K562 (cell line): ENCODE results near the gene STIM1. TPM values are rescaled to one million over a fixed set of nuclear protein-coding genes. Genes with fewer than 3 reads are reported as not detected.

Source experiments
- ARID4B ChIP-seq: sonication (generic); formaldehyde crosslinking; IDR thresholded peaks from 2 replicates; pipeline ENCODE4 v1.8.0; 2022; ENCODE audit warnings: mild to moderate bottlenecking, missing genetic modification reagents
- ATF2 ChIP-seq: sonication (generic); formaldehyde crosslinking; IDR thresholded peaks from 2 replicates; pipeline ENCODE4 v1.8.1; 2022; ENCODE audit warnings: missing genetic modification reagents
- CBX5 ChIP-seq: IDR thresholded peaks from 2 replicates; pipeline ENCODE4 v1.6.1; 2014; ENCODE audit warnings: low read depth, borderline replicate concordance
- CEBPG ChIP-seq, 3 experiments: fragments of 200-800 bp in 1 of 3; sonication (Bioruptor generic) in 1 of 3; sonication (generic) in 1 of 3; formaldehyde crosslinking in 1 of 3; IDR thresholded peaks in 2 of 3; conservative IDR thresholded peaks in 1 of 3; 2 replicates each; pipeline versions ENCODE4 v1.6.1 to v1.8.0; 2016 to 2022; ENCODE audit warnings: missing compliant biosample characterization in 2 of 3, missing genetic modification characterization in 2 of 3, mild to moderate bottlenecking in 1 of 3, missing genetic modification reagents in 1 of 3
- CREM ChIP-seq: IDR thresholded peaks from 2 replicates; pipeline ENCODE4 v1.6.1; 2014; ENCODE audit warnings: antibody characterized with exemption, low read depth
- GTF2A2 ChIP-seq: IDR thresholded peaks from 2 replicates; pipeline ENCODE4 v1.6.1; 2016; ENCODE audit warnings: mild to moderate bottlenecking, missing genetic modification characterization, missing compliant biosample characterization
- MTA3 ChIP-seq: fragments of 450-650 bp; formaldehyde crosslinking; IDR thresholded peaks from 2 replicates; pipeline ENCODE4 v1.6.1; 2017; ENCODE audit warnings: mild to moderate bottlenecking, borderline replicate concordance
- NKRF ChIP-seq: fragments of 450-650 bp; IDR thresholded peaks from 2 replicates; pipeline ENCODE4 v1.6.1; 2016; ENCODE audit warnings: borderline replicate concordance
- RB1 ChIP-seq: fragments of 450-650 bp; IDR thresholded peaks from 2 replicates; pipeline ENCODE4 v1.6.1; 2017; ENCODE audit warnings: low read depth, mild to moderate bottlenecking
- RNF219 ChIP-seq: fragments of 250-450 bp; sonication (Bioruptor Pico); IDR thresholded peaks from 2 replicates; pipeline ENCODE4 v1.5.0; 2022; ENCODE audit warnings: mild to moderate bottlenecking
- SMAD3 ChIP-seq: fragments of 450-650 bp; formaldehyde crosslinking; conservative IDR thresholded peaks from 2 replicates; pipeline ENCODE4 v1.4.0; 2020; ENCODE audit warnings: mild to moderate bottlenecking
- SOX6 ChIP-seq: fragments of 450-650 bp; IDR thresholded peaks from 2 replicates; pipeline ENCODE4 v1.6.1; 2014; ENCODE audit warnings: mild to moderate bottlenecking
- STAG1 ChIP-seq: sonication (generic); formaldehyde crosslinking; IDR thresholded peaks from 2 replicates; pipeline ENCODE4 v1.5.0; 2020; ENCODE audit warnings: missing genetic modification reagents, borderline replicate concordance
- ZNF239 ChIP-seq: fragments of 250-450 bp; sonication (Bioruptor Pico); IDR thresholded peaks from 2 replicates; pipeline ENCODE4 v1.4.0; 2020; ENCODE audit warnings: mild to moderate bottlenecking
- ZNF354B ChIP-seq: fragments of 250-450 bp; sonication (Bioruptor Pico); IDR thresholded peaks from 2 replicates; pipeline ENCODE4 v1.4.0; 2020
- ZNF445 ChIP-seq: fragments of 250-450 bp; sonication (Bioruptor Pico); IDR thresholded peaks from 2 replicates; pipeline ENCODE4 v1.4.0; 2020; ENCODE audit warnings: low read depth, mild to moderate bottlenecking, moderate library complexity
- ZSCAN32 ChIP-seq: fragments of 450-650 bp; formaldehyde crosslinking; IDR thresholded peaks from 2 replicates; pipeline ENCODE4 v1.4.0; 2020; ENCODE audit warnings: mild to moderate bottlenecking, moderate library complexity
- polyA plus RNA-seq, 8 experiments: library from polyadenylated mRNA; depleted of rRNA in 4 of 8; stranded (reverse) in 5 of 8; unstranded in 3 of 8; fragments of >200 nt; fragmentation: Nextera tagmentation in 2 of 8; fragmentation: Illumina TruSeq in 1 of 8; extraction: Ambion mirVana in 2 of 8; extraction: Trizol in 1 of 8; gene quantifications; 2 replicates each; pipeline versions ENCODE4 v1.2.1 to v1.2.3, GENCODE V29; 2011 to 2014; ENCODE audit warnings: inconsistent platforms in 1 of 8, missing spikeins in 1 of 8
- total RNA-seq, 7 experiments: library from RNA; depleted of rRNA in 6 of 7; stranded (reverse); fragments of >200 nt in 6 of 7; fragmentation: Illumina TruSeq in 2 of 7; extraction: Trizol in 2 of 7; gene quantifications; 2 replicates each; pipeline versions ENCODE4 v1.2.1 to v1.2.3, GENCODE V29; 2011 to 2021; ENCODE audit warnings: low replicate concordance in 1 of 7

STIM1 gene
- total and polyA plus RNA-seq, 9 of the 15 experiments (the other 6 are each of a cell fraction or from before 2014, with no cell fraction given), result 7.7 to 50.5 (median 22.5) TPM

- 0 out of 2 replicates have a peak, but pooled peaks have one; percentile 45 for TF ChIP-seq ARID4B (CRISPR knock-in tag)
- peak; percentile 79 for TF ChIP-seq CREM
- no peak for TF ChIP-seq ZNF239 (CRISPR knock-in tag)
- TF ChIP-seq NKRF, result no peak
- peak; percentile 81 for TF ChIP-seq RB1
- no peak for TF ChIP-seq STAG1 (CRISPR knock-in tag)
- TF ChIP-seq SMAD3 (CRISPR knock-in tag), result 0 out of 2 replicates have a peak, but pooled peaks have one; percentile 6
- TF ChIP-seq CBX5, result 0 out of 2 replicates have a peak, but pooled peaks have one; percentile 70
- TF ChIP-seq ZSCAN32 (CRISPR knock-in tag), result no peak
- 0 out of 2 replicates have a peak, but pooled peaks have one; percentile 26 for TF ChIP-seq MTA3
- TF ChIP-seq ZNF354B (CRISPR knock-in tag), result no peak
- no peak for TF ChIP-seq CEBPG (CRISPR knock-in tag; IDR thresholded peaks at IDR 0.05)
- TF ChIP-seq CEBPG (tag; conservative IDR thresholded peaks at IDR 0.05 in 1 of 2, IDR thresholded peaks at IDR 0.05 in 1 of 2), result no peak
- no peak for TF ChIP-seq RNF219 (CRISPR knock-in tag)
- TF ChIP-seq SOX6, result peak; percentile 39; the same call in 1 of the 2 replicates
- no peak for TF ChIP-seq GTF2A2 (tag)
- TF ChIP-seq ZNF445 (CRISPR knock-in tag), result no peak
- no peak for TF ChIP-seq ATF2 (CRISPR knock-in tag)
Measured at GRCh38 chr11:3841426-3842350, 13.8 kb upstream of the STIM1 start (continued).
